Transverse colon (tissue), 4 donors: ENCODE results near the gene PDE4D.

Source experiments
- CTCF ChIP-seq, 5 experiments: fragments of 200-600 bp in 3 of 5; fragments of 450-650 bp in 2 of 5; sonication (generic) in 3 of 5; IDR thresholded peaks; 1 replicate in 2 of 5; 2 replicates in 3 of 5; pipeline ENCODE4 v1.5.1; 2016 to 2017; ENCODE audit warnings: antibody characterized with exemption in 5 of 5, inconsistent platforms in 3 of 5, mild to moderate bottlenecking in 2 of 5, moderate library complexity in 1 of 5
- EP300 ChIP-seq: sonication (generic); formaldehyde crosslinking; IDR thresholded peaks from one replicate; pipeline ENCODE4 v1.6.1; 2017; ENCODE audit warnings: antibody characterized with exemption, low read depth
- POLR2A ChIP-seq: fragments of 450-650 bp; IDR thresholded peaks from one replicate; pipeline ENCODE4 v1.6.1; 2016; ENCODE audit warnings: antibody characterized with exemption, mild to moderate bottlenecking, moderate library complexity
- POLR2AphosphoS5 ChIP-seq, 3 donors: sonication (generic); formaldehyde crosslinking; IDR thresholded peaks; one replicate each; pipeline ENCODE4 v1.6.1; 2016; ENCODE audit warnings: antibody characterized with exemption in 3 of 3

- TF ChIP-seq CTCF (IDR thresholded peaks at IDR 0.05) (no peak), POLR2A (no peak), EP300 (no peak), POLR2AphosphoS5 (IDR thresholded peaks at IDR 0.05) (no peak)
Observed at GRCh38 chr5:59035681-59036080, 857.8 kb downstream of the PDE4D start.
